Activated B cell treated with CpG ODN at 0.5 μM for 24 hours (primary cell): ENCODE results near the gene DDR1. TPM values are rescaled to one million over a fixed set of nuclear protein-coding genes. Genes with fewer than 3 reads are reported as not detected.
A peak's percentile ranks its signal among the peaks of the same experiment; 100 is the strongest.

Experiments used
- ATAC-seq: fragments of 200-7000 bp; cut with Tn5 transposase; one replicate; pipeline ENCODE4 v1.10.0; 2021; ENCODE audit warnings: low read depth, mild to moderate bottlenecking, moderate library complexity
- CTCF ChIA-PET: fragments of 350-600 bp; sonication (Branson Sonifier 250); formaldehyde crosslinking; loops from one replicate; lab custom pipeline; 2021; ENCODE audit warnings: antibody characterized with exemption; lab: Charles Lee
- POLR2A ChIA-PET: fragments of 350-600 bp; sonication (Branson Sonifier 250); formaldehyde crosslinking; loops from one replicate; lab custom pipeline; 2021; ENCODE audit warnings: antibody characterized with exemption; lab: Charles Lee
- DNase-seq: peaks from one replicate; pipeline ENCODE4 v3.0.0; 2022
- H3K27ac Mint-ChIP-seq: one replicate; pipeline ENCODE4 v1.8.0; 2020; ENCODE audit warnings: mixed read lengths
- H3K27me3 Mint-ChIP-seq: one replicate; pipeline ENCODE4 v1.8.0; 2021; ENCODE audit warnings: mixed read lengths
- H3K36me3 Mint-ChIP-seq: one replicate; pipeline ENCODE4 v1.8.0; 2021; ENCODE audit warnings: low read depth, mixed read lengths
- H3K4me1 Mint-ChIP-seq: one replicate; pipeline ENCODE4 v1.8.0; 2021; ENCODE audit warnings: mixed read lengths
- H3K4me3 Mint-ChIP-seq: one replicate; pipeline ENCODE4 v1.8.0; 2020; ENCODE audit warnings: mild to moderate bottlenecking, mixed read lengths
- H3K9me3 Mint-ChIP-seq: one replicate; pipeline ENCODE4 v1.8.0; 2020; ENCODE audit warnings: mixed read lengths
- intact Hi-C: fragments of 100-400 bp; cut with micrococcal nuclease; formaldehyde crosslinking; loops from one replicate; pipeline ENCODE4 v1.15.1; 2024
- total RNA-seq: library from RNA; stranded (reverse); gene quantifications from 2 replicates; pipeline ENCODE4 v1.2.3, GENCODE V29; 2022
- TF ChIP-seq, protein P1 (sequence below): fragments of 200-600 bp; IDR thresholded peaks from one replicate; pipeline ENCODE4 v1.8.0; 2022; ENCODE audit warnings: antibody characterized with exemption, mild to moderate bottlenecking

The DDR1 gene
- total RNA-seq, 1 donor from 2014 or later, result 18.7 TPM

GRCh38 chr6:30877419-30878262 lies 6.7 kb upstream of the DDR1 start:
- TF ChIP-seq, protein P1, sequence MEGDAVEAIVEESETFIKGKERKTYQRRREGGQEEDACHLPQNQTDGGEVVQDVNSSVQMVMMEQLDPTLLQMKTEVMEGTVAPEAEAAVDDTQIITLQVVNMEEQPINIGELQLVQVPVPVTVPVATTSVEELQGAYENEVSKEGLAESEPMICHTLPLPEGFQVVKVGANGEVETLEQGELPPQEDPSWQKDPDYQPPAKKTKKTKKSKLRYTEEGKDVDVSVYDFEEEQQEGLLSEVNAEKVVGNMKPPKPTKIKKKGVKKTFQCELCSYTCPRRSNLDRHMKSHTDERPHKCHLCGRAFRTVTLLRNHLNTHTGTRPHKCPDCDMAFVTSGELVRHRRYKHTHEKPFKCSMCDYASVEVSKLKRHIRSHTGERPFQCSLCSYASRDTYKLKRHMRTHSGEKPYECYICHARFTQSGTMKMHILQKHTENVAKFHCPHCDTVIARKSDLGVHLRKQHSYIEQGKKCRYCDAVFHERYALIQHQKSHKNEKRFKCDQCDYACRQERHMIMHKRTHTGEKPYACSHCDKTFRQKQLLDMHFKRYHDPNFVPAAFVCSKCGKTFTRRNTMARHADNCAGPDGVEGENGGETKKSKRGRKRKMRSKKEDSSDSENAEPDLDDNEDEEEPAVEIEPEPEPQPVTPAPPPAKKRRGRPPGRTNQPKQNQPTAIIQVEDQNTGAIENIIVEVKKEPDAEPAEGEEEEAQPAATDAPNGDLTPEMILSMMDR, result peak; percentile 19
- Mint-ChIP-seq H3K9me3 (no peaks in the 10 kb centered on the region), H3K27me3 (no peaks in the 10 kb centered on the region), H3K4me1 (peaks cover 36% of the 10 kb centered on the region), H3K27ac (no peak overlapping the region), H3K4me3 (no peak overlapping the region), H3K36me3 (no peaks in the 10 kb centered on the region)
- CTCF ChIA-PET, result interaction anchor here (1.2 to 2.3 kb wide), 4 partner anchors 50 to 209 kb away, joined by 3 to 8 read pairs (median 5); no protein-coding TSS in a partner anchor
- POLR2A ChIA-PET, result interaction anchor here (1.3 kb wide), 1 partner anchor 31 kb away, joined by 3 read pairs; the partner anchor contains the start of gene GTF2H4
- intact Hi-C loops, result loop anchor here (1.0 to 2.0 kb wide), 3 partner anchors 49 to 395 kb away; partner anchors contain the start of gene IER3
- ATAC-seq, result peak; percentile 84
- peak; percentile 51 for DNase-seq

DNA sequence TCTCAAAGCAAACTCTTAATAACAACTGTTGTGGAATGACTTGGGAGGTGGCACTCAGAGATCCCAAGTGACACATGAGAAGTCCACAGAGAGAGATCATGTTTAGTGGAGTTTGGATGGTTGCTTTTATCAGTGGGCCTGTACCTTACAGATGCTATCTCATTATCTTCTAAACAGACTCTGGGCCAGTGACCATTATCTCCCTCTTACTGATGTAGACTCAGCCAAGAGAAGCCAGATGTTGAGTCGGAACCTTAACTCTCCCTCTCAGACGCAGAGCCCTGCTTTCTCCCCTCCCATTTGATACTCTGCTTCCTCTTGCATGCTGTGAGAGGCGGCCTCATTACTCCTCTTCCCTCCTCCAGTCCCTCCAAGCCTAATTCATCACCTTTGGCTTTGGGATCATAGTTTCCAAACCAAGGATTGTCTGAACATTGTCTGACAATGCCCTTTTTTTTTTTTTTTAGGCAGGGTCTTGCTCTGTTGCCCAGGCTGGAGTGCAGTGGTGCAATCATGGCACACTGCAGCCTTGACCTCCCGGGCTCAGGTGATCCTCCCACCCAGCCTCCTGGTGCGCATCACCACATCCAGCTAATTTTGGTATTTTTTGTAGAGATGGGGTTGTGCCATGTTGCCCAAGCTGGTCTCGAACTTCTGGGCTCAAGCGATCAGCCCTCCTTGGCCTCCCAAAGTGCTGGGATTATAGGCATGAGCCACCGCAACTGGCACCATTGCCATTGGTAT lies 4.5 kb upstream of the DDR1 start:
- Mint-ChIP-seq H3K4me1 (peaks cover 50% of the 10 kb centered on the region), H3K9me3 (no peaks in the 10 kb centered on the region), H3K27ac (peak overlapping the region; percentile 24), H3K4me3 (no peak overlapping the region), H3K36me3 (no peaks in the 10 kb centered on the region), H3K27me3 (no peaks in the 10 kb centered on the region)
- ChIA-PET POLR2A (no interaction called here), CTCF (interaction anchor here (2.0 to 2.2 kb wide), 2 partner anchors 51 to 58 kb away, joined by 6 read pairs; no protein-coding TSS in a partner anchor)
- ATAC-seq, result no peak
- intact Hi-C loops, result no loop called here
- no peak for DNase-seq
- TF ChIP-seq, protein P1, result no peak

GRCh38 chr6:30880698-30881252 lies 3.5 kb upstream of the DDR1 start:
- H3K27me3 Mint-ChIP-seq, result no peaks in the 10 kb centered on the region
- peaks cover 59% of the 10 kb centered on the region for H3K4me1 Mint-ChIP-seq
- ChIA-PET POLR2A (interaction anchor here (1.9 kb wide), 1 partner anchor 26 kb away, joined by 7 read pairs; no protein-coding TSS in a partner anchor), CTCF (no interaction called here)
- no peak overlapping the region for H3K4me3 Mint-ChIP-seq
- intact Hi-C loops, result no loop called here
- TF ChIP-seq, protein P1, result no peak
- no peaks in the 10 kb centered on the region for H3K9me3 Mint-ChIP-seq
- ATAC-seq (no peak), DNase-seq (no peak)
- no peaks in the 10 kb centered on the region for H3K36me3 Mint-ChIP-seq
- H3K27ac Mint-ChIP-seq, result peak overlapping the region; percentile 16

DNA sequence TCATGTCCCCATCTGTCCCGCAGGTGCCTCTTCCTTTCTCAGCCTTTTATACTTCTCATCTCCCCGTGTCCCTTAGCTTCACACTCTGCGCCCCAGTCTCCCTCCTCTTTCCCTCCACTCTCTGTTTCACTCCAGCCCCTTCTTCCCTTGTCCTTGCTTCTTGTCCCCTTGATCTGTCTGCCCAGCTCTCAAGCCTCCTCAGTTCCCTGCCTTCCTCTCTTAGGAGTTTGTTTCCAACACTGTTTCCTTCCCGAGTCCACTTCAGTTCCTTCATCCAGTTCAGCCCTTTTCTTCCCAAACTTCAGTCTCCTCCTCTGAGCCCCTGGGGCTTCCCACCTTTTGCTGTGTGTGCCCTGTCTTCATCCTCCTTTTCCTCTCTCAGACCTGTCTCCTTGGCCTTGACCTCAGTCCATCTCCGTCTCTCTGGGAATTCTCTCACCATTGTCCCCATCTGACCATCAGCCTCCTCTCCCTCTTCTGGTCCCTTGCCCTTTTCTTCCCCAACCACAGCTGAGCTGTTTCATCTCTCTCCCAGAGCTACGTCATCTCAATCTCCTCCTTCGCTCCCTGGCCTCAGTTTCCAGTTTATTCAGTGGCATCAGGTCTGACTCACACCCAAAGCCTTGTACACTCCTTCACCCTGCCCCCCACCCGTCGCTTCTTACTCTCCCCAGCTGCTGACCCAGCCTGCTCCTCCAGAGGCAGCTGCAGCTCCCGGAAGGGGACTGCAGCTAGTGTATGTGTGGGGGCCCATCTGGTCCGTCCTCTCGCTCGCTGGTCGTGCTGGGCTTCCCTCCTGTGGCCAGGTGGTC lies 2.7 kb upstream of the DDR1 start:
- no peaks in the 10 kb centered on the region for H3K27me3 Mint-ChIP-seq
- POLR2A ChIA-PET, result interaction anchor here (0.5 to 3.7 kb wide), 5 partner anchors 25 to 284 kb away, joined by 3 to 22 read pairs (median 5); partner anchors contain the start of gene VARS2
- H3K36me3 Mint-ChIP-seq, result no peaks in the 10 kb centered on the region
- CTCF ChIA-PET, result interaction anchor here (0.7 to 1.2 kb wide), 4 partner anchors 32 to 198 kb away, joined by 3 to 5 read pairs (median 3); partner anchors contain the start of gene VARS2
- intact Hi-C loops, result no loop called here
- peaks cover 67% of the 10 kb centered on the region for H3K4me1 Mint-ChIP-seq
- peak; percentile 7 for DNase-seq
- H3K27ac Mint-ChIP-seq, result peak overlapping the region; percentile 20
- no peaks in the 10 kb centered on the region for H3K9me3 Mint-ChIP-seq
- TF ChIP-seq, protein P1, result no peak
- ATAC-seq, result no peak
- no peak overlapping the region for H3K4me3 Mint-ChIP-seq
